Measurements from ENCODE around the gene SLC2A4RG.
A peak's percentile ranks its signal among the peaks of the same experiment; 100 is the strongest.

DNA sequence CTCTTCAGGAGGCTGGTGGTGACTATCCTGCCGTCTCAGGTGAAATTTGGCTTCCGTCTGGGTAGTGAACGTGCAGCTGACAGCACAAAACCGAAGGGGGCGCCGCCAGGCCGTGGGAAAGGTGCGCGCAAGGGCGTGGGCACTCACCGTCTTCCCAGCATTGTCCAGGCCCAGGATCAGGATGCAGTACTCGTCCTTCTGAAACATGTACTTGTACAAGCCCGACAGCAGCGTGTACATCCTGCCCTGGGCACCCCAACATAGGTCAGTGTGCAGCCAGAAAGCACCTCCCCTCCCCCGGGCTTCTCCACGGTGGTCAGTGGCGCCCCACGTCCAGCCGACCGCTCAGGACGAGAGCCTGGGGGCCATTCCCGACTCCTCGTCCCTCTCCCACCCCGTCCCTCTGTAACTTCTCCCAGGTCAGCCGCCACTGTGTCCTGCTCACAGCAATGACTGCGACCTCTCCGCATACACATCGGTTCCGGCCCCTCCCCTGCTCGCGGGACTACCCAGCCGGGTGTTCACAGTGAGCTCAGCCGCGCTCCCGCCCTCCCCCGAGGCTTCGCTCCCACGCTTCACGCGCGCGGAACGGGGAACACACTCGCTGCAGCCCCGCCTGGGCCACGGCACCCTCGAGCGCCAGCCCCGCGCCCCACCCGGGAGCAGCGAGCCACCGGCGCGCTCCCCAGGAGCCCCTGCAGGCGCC lies 32.6 kb upstream of the SLC2A4RG start:
- TF ChIP-seq, protein P1, sequence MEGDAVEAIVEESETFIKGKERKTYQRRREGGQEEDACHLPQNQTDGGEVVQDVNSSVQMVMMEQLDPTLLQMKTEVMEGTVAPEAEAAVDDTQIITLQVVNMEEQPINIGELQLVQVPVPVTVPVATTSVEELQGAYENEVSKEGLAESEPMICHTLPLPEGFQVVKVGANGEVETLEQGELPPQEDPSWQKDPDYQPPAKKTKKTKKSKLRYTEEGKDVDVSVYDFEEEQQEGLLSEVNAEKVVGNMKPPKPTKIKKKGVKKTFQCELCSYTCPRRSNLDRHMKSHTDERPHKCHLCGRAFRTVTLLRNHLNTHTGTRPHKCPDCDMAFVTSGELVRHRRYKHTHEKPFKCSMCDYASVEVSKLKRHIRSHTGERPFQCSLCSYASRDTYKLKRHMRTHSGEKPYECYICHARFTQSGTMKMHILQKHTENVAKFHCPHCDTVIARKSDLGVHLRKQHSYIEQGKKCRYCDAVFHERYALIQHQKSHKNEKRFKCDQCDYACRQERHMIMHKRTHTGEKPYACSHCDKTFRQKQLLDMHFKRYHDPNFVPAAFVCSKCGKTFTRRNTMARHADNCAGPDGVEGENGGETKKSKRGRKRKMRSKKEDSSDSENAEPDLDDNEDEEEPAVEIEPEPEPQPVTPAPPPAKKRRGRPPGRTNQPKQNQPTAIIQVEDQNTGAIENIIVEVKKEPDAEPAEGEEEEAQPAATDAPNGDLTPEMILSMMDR (conservative IDR thresholded peaks at IDR 0.05; ENCODE audit: low read depth, low read length) = peak; percentile 25; the same call in 1 of the 2 replicates
- TF ChIP-seq, protein P2, sequence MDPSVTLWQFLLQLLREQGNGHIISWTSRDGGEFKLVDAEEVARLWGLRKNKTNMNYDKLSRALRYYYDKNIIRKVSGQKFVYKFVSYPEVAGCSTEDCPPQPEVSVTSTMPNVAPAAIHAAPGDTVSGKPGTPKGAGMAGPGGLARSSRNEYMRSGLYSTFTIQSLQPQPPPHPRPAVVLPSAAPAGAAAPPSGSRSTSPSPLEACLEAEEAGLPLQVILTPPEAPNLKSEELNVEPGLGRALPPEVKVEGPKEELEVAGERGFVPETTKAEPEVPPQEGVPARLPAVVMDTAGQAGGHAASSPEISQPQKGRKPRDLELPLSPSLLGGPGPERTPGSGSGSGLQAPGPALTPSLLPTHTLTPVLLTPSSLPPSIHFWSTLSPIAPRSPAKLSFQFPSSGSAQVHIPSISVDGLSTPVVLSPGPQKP (IDR thresholded peaks at IDR 0.05; ENCODE audit: borderline replicate concordance, low read depth, low read length) = no peak
- TF ChIP-seq POLR2A (IDR thresholded peaks at IDR 0.05; ENCODE audit: low read depth, low read length) (no peak), RFX5 (IDR thresholded peaks at IDR 0.05; ENCODE audit: low read depth, low read length) (no peak), BHLHE40 (IDR thresholded peaks at IDR 0.05; ENCODE audit: low read depth, low read length) (no peak), SMC3 (IDR thresholded peaks at IDR 0.05; ENCODE audit: low read depth, low read length) (peak; percentile 6; the same call in 1 of the 2 replicates), RCOR1 (IDR thresholded peaks at IDR 0.05; ENCODE audit: insufficient replicate concordance, low read length) (no peak), RAD21 (IDR thresholded peaks at IDR 0.05; ENCODE audit: low read length) (peak; percentile 42; the same call in 1 of the 2 replicates)
- TF ChIP-seq, protein P3, sequence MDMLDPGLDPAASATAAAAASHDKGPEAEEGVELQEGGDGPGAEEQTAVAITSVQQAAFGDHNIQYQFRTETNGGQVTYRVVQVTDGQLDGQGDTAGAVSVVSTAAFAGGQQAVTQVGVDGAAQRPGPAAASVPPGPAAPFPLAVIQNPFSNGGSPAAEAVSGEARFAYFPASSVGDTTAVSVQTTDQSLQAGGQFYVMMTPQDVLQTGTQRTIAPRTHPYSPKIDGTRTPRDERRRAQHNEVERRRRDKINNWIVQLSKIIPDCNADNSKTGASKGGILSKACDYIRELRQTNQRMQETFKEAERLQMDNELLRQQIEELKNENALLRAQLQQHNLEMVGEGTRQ (IDR thresholded peaks at IDR 0.05; ENCODE audit: low read depth, low read length) = no peak

Data from IMR-90 (cell line).